MM.1S (cell line): ENCODE measurements around the gene MRE11.

Experiments used
- CTCF ChIP-seq: fragments of 300-600 bp; sonication (generic); IDR thresholded peaks from 2 replicates; pipeline ENCODE4 v1.5.1; 2016; ENCODE audit warnings: antibody characterized with exemption, low read length, mixed read lengths
- EZH2 ChIP-seq: fragments of 300-600 bp; sonication (generic); optimal IDR thresholded peaks from 2 replicates; pipeline ENCODE3; 2017; ENCODE audit warnings: low read depth, mild to moderate bottlenecking, antibody characterized with exemption, low read length, mixed read lengths

GRCh38 chr11:94525546-94526324 is 32.1 kb upstream of the MRE11 start:
- TF ChIP-seq EZH2 (no peak), CTCF (no peak)
